Stomach (tissue), 4 donors: ENCODE measurements around the gene EPHX1.

Experiments used
- CTCF ChIP-seq, 7 experiments: fragments of 450-650 bp in 4 of 7; fragments of 200-600 bp in 3 of 7; sonication (generic) in 3 of 7; IDR thresholded peaks; one replicate each; pipeline ENCODE4 v1.5.1; 2016 to 2019; ENCODE audit warnings: antibody characterized with exemption in 7 of 7, control low read depth in 2 of 7, mild to moderate bottlenecking in 1 of 7
- EP300 ChIP-seq: sonication (generic); formaldehyde crosslinking; IDR thresholded peaks from one replicate; pipeline ENCODE4 v1.6.1; 2017; ENCODE audit warnings: antibody characterized with exemption
- POLR2A ChIP-seq, 4 donors: fragments of 450-650 bp; IDR thresholded peaks; one replicate each; pipeline ENCODE4 v1.6.1; 2016; ENCODE audit warnings: antibody characterized with exemption in 4 of 4, control low read depth in 2 of 4, mild to moderate bottlenecking in 1 of 4, moderate library complexity in 1 of 4

GRCh38 chr1:225873281-225873850, 63.4 kb downstream of the EPHX1 start:
- no peak for TF ChIP-seq CTCF (IDR thresholded peaks at IDR 0.05)
- no peak for TF ChIP-seq POLR2A (IDR thresholded peaks at IDR 0.05)
- no peak for TF ChIP-seq EP300
